Measurements from ENCODE around the gene MEG3. TPM values are rescaled to one million over a fixed set of nuclear protein-coding genes. Genes with fewer than 3 reads are reported as not detected.

MEG3 gene
- polyA plus RNA-seq, 12 donors = 2,267 to 8,000 (median 4,463) TPM

- DNase-seq = no peak
These were observed 53.3 kb downstream of the MEG3 start for GRCh38 chr14:100879194-100879593.

- DNase-seq = no peak
These were observed 53.9 kb downstream of the MEG3 start for GRCh38 chr14:100879782-100880181.

GRCh38 chr14:100880271-100881101 lies 54.6 kb downstream of the MEG3 start:
- DNase-seq = no peak

GRCh38 chr14:100881211-100882025 lies 55.5 kb downstream of the MEG3 start:
- DNase-seq = no peak

- no peak for DNase-seq
These were observed 56.4 kb downstream of the MEG3 start for GRCh38 chr14:100882026-100882967.

- DNase-seq = no peak
These were observed 57.3 kb downstream of the MEG3 start for GRCh38 chr14:100882991-100883788.

GRCh38 chr14:100883789-100884101 lies 57.8 kb downstream of the MEG3 start:
- DNase-seq = no peak

- DNase-seq = no peak
These were observed 58.5 kb downstream of the MEG3 start for GRCh38 chr14:100884456-100884855.

- no peak for DNase-seq
These were observed 59.3 kb downstream of the MEG3 start for GRCh38 chr14:100885196-100885595.

GRCh38 chr14:100885617-100886016 lies 59.7 kb downstream of the MEG3 start:
- peak; percentile 57 for DNase-seq

GRCh38 chr14:100887728-100888335 lies 61.9 kb downstream of the MEG3 start:
- DNase-seq = no peak

- DNase-seq = no peak
These were observed 62.9 kb downstream of the MEG3 start for GRCh38 chr14:100888789-100889315.

- DNase-seq = no peak
These were observed 63.7 kb downstream of the MEG3 start for GRCh38 chr14:100889641-100890040.

GRCh38 chr14:100890061-100890850 lies 64.3 kb downstream of the MEG3 start:
- DNase-seq = no peak

GRCh38 chr14:100891051-100891450 lies 65.1 kb downstream of the MEG3 start:
- no peak for DNase-seq

- no peak for DNase-seq
These were observed 65.9 kb downstream of the MEG3 start for GRCh38 chr14:100891501-100892445.

GRCh38 chr14:100892496-100893227 lies 66.7 kb downstream of the MEG3 start:
- no peak for DNase-seq

GRCh38 chr14:100893228-100893601 lies 67.3 kb downstream of the MEG3 start:
- DNase-seq = no peak
